HK-2 (cell line): Measurements from ENCODE around the gene FAM120B.

Source experiments
- DNase-seq: peaks from one replicate; pipeline ENCODE4 v3.0.0-alpha.2; 2018; ENCODE audit not compliant: unreplicated experiment

FAM120B gene

GRCh38 chr6:170420791-170421776 is 114.5 kb downstream of the FAM120B start:
- DNase-seq, result no peak

GRCh38 chr6:170421921-170422320 is 115.4 kb downstream of the FAM120B start:
- no peak for DNase-seq

GRCh38 chr6:170423030-170423429 is 116.5 kb downstream of the FAM120B start:
- DNase-seq, result no peak

GRCh38 chr6:170423814-170424603 is 117.5 kb downstream of the FAM120B start:
- no peak for DNase-seq

- DNase-seq, result no peak
Observed at GRCh38 chr6:170424604-170425126, 118.1 kb downstream of the FAM120B start.

DNA sequence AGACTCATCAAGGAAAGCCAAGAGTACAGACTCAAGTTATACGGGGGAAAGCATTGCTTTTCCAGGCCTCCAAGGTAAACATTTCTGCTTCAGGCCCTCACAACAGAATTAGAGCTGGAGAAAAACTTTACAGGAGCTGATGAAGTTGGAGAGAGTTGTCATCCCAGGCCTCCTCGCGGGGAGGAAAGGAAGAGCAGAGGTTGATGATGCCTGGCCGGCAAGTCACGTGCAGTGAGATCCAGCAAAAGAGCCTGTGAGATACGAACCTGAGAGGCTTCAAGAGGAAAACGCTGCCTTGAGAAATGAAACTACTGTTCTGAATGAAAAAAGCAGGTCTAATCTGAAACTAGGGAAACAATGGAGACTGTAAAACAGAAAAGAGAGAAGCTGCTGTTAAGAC is 122.9 kb downstream of the FAM120B start:
- no peak for DNase-seq

DNA sequence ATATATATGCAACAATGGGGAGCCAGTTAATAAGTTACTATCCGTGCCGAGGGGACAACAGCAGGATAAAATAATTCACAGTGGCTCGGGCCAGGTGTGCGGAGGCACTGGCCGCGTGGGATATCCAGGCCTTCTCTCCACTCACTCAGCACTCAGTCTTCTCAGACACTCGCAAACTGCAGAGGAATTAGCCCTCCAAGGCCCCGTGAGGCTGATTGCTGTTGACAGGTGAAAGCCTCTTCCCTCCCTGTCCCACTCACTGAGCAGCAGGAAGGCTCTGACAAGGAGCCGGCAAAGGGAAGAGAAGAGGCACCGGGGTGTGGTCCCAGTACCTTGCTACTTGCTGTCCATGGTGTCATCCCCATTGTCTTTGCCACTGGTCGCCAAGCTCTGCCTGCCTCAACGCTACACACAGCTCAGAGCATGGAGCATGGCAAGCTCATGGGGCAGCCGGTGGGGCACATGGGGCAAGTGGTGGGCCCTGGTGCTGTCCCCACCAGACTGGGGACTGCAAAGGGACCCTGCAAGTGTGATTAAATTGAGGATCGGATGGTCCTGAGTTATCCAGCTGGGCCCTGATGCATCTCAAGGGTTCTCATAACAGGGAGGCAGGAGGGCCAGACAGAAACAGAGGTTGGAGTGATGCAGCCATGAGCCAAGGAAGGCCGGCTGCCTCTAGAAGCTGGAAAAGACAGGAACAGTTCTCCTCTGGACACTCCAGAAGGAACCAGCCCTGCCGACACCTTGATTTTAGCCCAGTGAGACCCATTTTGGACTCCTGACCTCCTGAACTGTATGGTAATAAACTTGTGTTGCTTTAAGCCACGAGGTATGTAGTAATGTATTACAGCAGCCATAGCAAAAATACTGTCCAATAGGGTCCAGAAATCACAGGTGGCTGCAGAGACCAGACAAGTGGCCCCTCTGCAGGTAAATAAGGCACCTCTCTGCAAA is 126.9 kb downstream of the FAM120B start:
- no peak for DNase-seq

- DNase-seq, result no peak
Observed at GRCh38 chr6:170434117-170434820, 127.7 kb downstream of the FAM120B start.

DNA sequence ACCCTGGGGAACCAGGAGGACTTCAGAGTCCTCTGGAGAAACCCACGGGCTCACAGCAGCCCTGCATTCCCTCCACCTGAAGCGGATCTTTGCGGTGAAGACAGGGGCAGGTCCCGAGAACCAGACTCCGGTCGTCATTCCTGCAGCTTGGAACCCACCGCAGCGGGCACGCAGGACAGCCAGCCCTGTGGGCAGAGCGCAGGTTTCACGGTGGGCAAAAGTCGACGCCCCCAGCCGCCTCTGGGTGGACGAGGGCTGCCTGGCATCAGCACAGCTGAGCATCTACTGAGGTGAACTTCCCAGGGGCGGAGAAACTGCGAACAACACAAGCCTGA is 128.2 kb downstream of the FAM120B start:
- DNase-seq, result no peak

DNA sequence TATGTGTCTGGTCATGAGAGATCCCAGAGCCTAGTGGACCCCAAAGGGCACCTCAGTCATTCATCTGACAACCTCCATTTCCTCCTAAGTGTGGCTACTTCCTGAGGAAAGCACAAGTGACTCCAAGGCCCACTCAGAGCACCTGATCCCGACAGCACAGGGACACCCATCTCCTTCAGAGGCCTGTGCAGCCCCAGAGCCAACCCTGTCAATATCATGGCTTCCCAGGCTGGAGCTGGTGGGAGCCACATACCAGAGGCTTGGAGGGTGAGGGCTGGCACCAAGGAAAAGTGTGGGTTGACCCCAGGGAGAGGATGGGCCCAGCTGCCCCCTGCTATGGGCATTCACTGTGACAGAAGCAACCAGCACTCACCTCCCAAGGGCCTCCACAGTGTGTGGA is 129.2 kb downstream of the FAM120B start:
- no peak for DNase-seq

DNA sequence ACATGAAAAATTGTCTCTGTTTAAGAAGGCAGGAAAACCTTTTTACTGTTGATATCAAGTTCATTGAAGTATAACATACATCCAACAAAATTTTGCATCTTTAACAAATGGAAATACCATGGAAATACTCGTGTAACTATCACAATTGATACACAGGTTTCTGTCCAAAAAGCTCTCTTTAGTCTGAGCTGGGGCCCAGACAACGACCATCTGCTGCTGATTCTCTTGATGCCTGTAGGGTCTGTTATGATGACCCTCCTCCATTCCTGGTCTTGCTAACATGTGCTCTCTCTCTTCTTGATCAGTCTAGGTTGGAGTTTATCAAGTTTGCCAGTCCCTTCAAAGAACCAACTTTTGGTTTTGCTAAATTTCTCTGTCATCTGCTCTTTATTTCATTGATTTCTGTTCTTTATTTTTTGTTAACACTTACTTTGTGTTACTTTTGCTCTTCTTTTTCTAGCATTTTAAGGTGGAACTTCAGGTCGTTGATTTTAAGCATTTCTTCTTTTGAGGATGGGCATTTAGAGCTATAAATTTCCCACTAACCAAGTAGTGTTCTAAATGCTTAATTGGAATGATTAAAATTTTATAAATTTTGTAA is 129.8 kb downstream of the FAM120B start:
- DNase-seq, result no peak

- DNase-seq, result peak; percentile 22
Observed at GRCh38 chr6:170437719-170438401, 131.3 kb downstream of the FAM120B start.

- peak; percentile 96 for DNase-seq
Observed at GRCh38 chr6:170438402-170438753, 131.8 kb downstream of the FAM120B start.

- no peak for DNase-seq
Observed at GRCh38 chr6:170438861-170439260, 132.3 kb downstream of the FAM120B start.

GRCh38 chr6:170439366-170440361 is 133.1 kb downstream of the FAM120B start:
- DNase-seq, result no peak

DNA sequence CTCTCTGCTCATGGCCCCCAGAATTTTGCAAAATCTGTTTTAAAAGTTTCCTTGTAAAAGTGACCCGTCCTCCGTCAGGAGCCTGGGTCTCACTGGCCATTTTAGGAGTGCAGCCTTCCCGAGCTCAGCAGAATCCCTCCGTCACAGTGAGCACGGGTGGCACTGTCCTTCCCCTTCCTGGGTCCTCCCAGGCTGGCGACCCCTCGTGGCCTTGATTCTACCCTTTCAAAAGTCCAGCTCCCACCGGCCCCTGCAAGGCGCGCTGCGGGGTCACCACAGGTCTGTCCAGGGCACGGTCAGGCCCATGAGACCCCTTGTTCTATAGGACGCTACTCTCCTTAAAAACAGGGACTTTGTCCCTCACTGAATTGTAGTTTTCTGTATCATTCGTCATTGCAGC is 133.9 kb downstream of the FAM120B start:
- DNase-seq, result no peak

DNA sequence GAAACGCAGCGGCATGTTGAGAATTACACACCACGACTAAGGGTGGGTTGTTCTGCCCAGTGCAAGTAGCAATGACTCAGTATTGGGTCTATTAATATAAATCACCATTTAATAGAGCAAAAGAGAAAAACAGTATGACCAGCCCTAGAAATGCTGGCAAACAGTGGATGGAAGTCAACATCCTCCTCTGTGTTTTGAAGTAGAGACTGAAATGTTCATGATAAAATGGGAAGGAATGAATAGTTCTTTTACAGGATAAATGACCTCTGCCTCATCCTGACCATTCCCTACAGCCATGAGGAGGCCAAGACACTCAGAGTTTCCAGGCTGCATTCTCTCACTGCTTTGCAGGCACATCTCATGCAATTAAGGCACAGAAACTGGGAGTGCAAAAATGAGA is 134.8 kb downstream of the FAM120B start:
- no peak for DNase-seq

DNA sequence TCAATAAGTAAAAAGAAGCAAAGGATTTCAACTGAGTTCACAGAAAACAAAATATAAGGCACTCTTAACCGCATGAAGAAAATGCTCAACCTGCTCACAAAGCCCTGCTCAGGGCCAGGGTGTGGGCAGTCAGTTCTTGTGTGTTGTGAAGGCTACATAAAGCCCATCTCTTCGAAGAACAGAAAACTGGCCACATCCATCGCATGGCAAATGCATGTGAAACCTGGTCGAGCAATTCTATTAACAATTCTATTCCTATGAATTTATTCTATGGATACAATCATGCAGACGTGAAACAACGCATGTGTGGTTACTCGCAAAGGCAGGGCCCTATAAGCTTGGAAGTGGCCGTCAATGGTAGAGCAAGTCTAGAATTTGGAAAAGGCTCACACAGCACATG is 136.0 kb downstream of the FAM120B start:
- DNase-seq, result no peak
